Spleen (tissue), 11 donors: ENCODE results near the gene AMT. TPM values are rescaled to one million over a fixed set of nuclear protein-coding genes. Genes with fewer than 3 reads are reported as not detected.

ENCODE experiments used
- DNase-seq: peaks from one replicate; pipeline ENCODE4 v3.0.0-alpha.2; 2020
- H3K27ac ChIP-seq, 8 donors: fragments of 200-600 bp; sonication (generic) in 7 of 8; 1 replicate in 4 of 8; 2 replicates in 4 of 8; pipeline versions ENCODE4 v1.5.0 to v1.8.0; 2016 to 2021; ENCODE audit warnings: inconsistent platforms in 4 of 8, mild to moderate bottlenecking in 4 of 8, moderate library complexity in 1 of 8
- H3K27me3 ChIP-seq, 7 donors: fragments of 200-600 bp; sonication (generic) in 6 of 7; replicated peaks in 1 of 7; 1 replicate in 4 of 7; 2 replicates in 3 of 7; pipeline versions ENCODE4 v1.5.0 to v1.8.0; 2016 to 2021; ENCODE audit warnings: inconsistent platforms in 3 of 7, mild to moderate bottlenecking in 1 of 7
- H3K36me3 ChIP-seq, 6 donors: fragments of 200-600 bp; sonication (generic) in 5 of 6; 1 replicate in 4 of 6; 2 replicates in 2 of 6; pipeline versions ENCODE4 v1.5.0 to v1.8.0; 2016 to 2021; ENCODE audit warnings: inconsistent platforms in 2 of 6
- H3K4me1 ChIP-seq, 6 donors: fragments of 200-600 bp; sonication (generic) in 5 of 6; 1 replicate in 3 of 6; 2 replicates in 3 of 6; pipeline versions ENCODE4 v1.5.0 to v1.8.0; 2016 to 2021; ENCODE audit warnings: inconsistent platforms in 3 of 6
- H3K4me3 ChIP-seq, 8 donors: fragments of 200-600 bp; sonication (generic) in 7 of 8; 1 replicate in 4 of 8; 2 replicates in 4 of 8; pipeline versions ENCODE4 v1.5.0 to v1.8.0; 2016 to 2021; ENCODE audit warnings: inconsistent platforms in 4 of 8, mild to moderate bottlenecking in 4 of 8, moderate library complexity in 2 of 8
- H3K9me3 ChIP-seq, 8 donors: fragments of 200-600 bp; sonication (generic) in 7 of 8; 1 replicate in 4 of 8; 2 replicates in 4 of 8; pipeline versions ENCODE4 v1.5.0 to v1.8.0; 2016 to 2021; ENCODE audit warnings: inconsistent platforms in 4 of 8
- CTCF ChIP-seq, 11 experiments: fragments of 200-600 bp in 7 of 11; fragments of 450-650 bp in 4 of 11; sonication (generic) in 4 of 11; IDR thresholded peaks in 8 of 11; conservative IDR thresholded peaks in 3 of 11; 1 replicate in 7 of 11; 2 replicates in 4 of 11; pipeline versions ENCODE4 v1.4.0 to v1.8.0; 2016 to 2021; ENCODE audit warnings: antibody characterized with exemption in 11 of 11, inconsistent platforms in 4 of 11, mild to moderate bottlenecking in 1 of 11
- POLR2A ChIP-seq, 3 donors: fragments of 450-650 bp; IDR thresholded peaks; one replicate each; pipeline ENCODE4 v1.5.1; 2017; ENCODE audit warnings: antibody characterized with exemption in 3 of 3, mild to moderate bottlenecking in 1 of 3
- POLR2AphosphoS5 ChIP-seq, 3 donors: sonication (generic); formaldehyde crosslinking; IDR thresholded peaks; one replicate each; pipeline ENCODE4 v1.5.1; 2017; ENCODE audit warnings: antibody characterized with exemption in 3 of 3
- WGBS, 5 donors: extraction: QIAGEN DNeasy Blood & Tissue Kit in 3 of 5; methylation state at CpG; one replicate each; pipeline versions ENCODE4 v1.1.5 to v1.1.7; 2013 to 2018; 5-methylcytosine and 5-hydroxymethylcytosine counted together
- intact Hi-C: fragments of 100-400 bp; cut with DNase I; formaldehyde crosslinking; loops from one replicate; pipeline ENCODE4 v1.15.0; 2023; ENCODE audit warnings: low total_unique reads
- polyA plus RNA-seq, 3 donors: library from polyadenylated mRNA; stranded (reverse); fragments of 200-250 nt; gene quantifications; one replicate each; pipeline ENCODE4 v1.2.1, GENCODE V29; 2013
- total RNA-seq, 7 donors: library from RNA; depleted of rRNA in 3 of 7; stranded (reverse); fragments of >200 nt in 3 of 7; fragmentation: NEBNext Ultra II Directional in 4 of 7; extraction: Animal tissue kit (Norgen Biotek cat#: 25700) in 4 of 7; gene quantifications; one replicate each; pipeline versions ENCODE4 v1.1.0 to v1.2.1, GENCODE V29; 2016 to 2021
- donor health status: healthy with polysubstance abuse.
- donor health status: DM: no; HTN: no; CAD: no; lungs with moderate emphysema.
- donor health status: DM: no; HTN: no; CAD: no.
- donor health status: Bipolar disorder and iron deficiency.
- donor health status: healthy.
- donor health status: DM: no; HTN: no; CAD: no.
- donor health status: DM: yes; HTN: yes; CAD: no.

AMT gene
- total and polyA plus RNA-seq, 10 donors: 4.2 to 35.0 (median 10.6) TPM

GRCh38 chr3:49461443-49462171 lies 39.3 kb upstream of the AMT start:
- Histone ChIP-seq H3K4me3 (no peak overlapping the region), H3K27ac (peak overlapping the region in 4 of 8 donors; percentile 3 to 37 (median 9)), H3K27me3 (no peaks in the 10 kb centered on the region), H3K9me3 (no peaks in the 10 kb centered on the region), H3K4me1 (peaks cover 0 to 8% (median 0%) of the 10 kb centered on the region in 6 donors), H3K36me3 (no peaks in the 10 kb centered on the region)
- no peak for TF ChIP-seq POLR2A (IDR thresholded peaks at IDR 0.05)
- TF ChIP-seq POLR2AphosphoS5 (IDR thresholded peaks at IDR 0.05): no peak
- TF ChIP-seq CTCF (IDR thresholded peaks at IDR 0.05 in 8 of 11, conservative IDR thresholded peaks at IDR 0.05 in 3 of 11): no peak
- intact Hi-C loops: no loop called here
- 38 to 76% (median 69%) methylated on average over 1 of the region's 1 CpG for WGBS, 5 donors
- DNase-seq: no peak

GRCh38 chr3:49460956-49461355 lies 38.7 kb upstream of the AMT start:
- Histone ChIP-seq H3K9me3 (no peaks in the 10 kb centered on the region), H3K4me1 (peaks cover 0 to 7% (median 0%) of the 10 kb centered on the region in 6 donors), H3K4me3 (no peak overlapping the region), H3K36me3 (no peaks in the 10 kb centered on the region), H3K27me3 (no peaks in the 10 kb centered on the region), H3K27ac (peak overlapping the region in 2 of 8 donors; percentile 13 to 37)
- DNase-seq: no peak
- 81 to 93% (median 88%) methylated on average over 3 to 4 of the region's 4 CpGs for WGBS, 5 donors
- intact Hi-C loops: no loop called here
- TF ChIP-seq CTCF (IDR thresholded peaks at IDR 0.05 in 8 of 11, conservative IDR thresholded peaks at IDR 0.05 in 3 of 11) (no peak), POLR2AphosphoS5 (IDR thresholded peaks at IDR 0.05) (no peak), POLR2A (IDR thresholded peaks at IDR 0.05) (no peak)

- Histone ChIP-seq H3K9me3 (no peaks in the 10 kb centered on the region), H3K27ac (no peak overlapping the region), H3K4me1 (peaks cover 0 to 2% (median 0%) of the 10 kb centered on the region in 6 donors), H3K4me3 (no peak overlapping the region), H3K36me3 (no peaks in the 10 kb centered on the region), H3K27me3 (no peaks in the 10 kb centered on the region)
- intact Hi-C loops: no loop called here
- no peak for DNase-seq
- 67 to 87% (median 81%) methylated on average over 1 to 2 of the region's 2 CpGs for WGBS, 5 donors
- TF ChIP-seq CTCF (IDR thresholded peaks at IDR 0.05 in 8 of 11, conservative IDR thresholded peaks at IDR 0.05 in 3 of 11) (no peak), POLR2AphosphoS5 (IDR thresholded peaks at IDR 0.05) (no peak), POLR2A (IDR thresholded peaks at IDR 0.05) (no peak)
These were observed 38.1 kb upstream of the AMT start for GRCh38 chr3:49460188-49460890.

DNA sequence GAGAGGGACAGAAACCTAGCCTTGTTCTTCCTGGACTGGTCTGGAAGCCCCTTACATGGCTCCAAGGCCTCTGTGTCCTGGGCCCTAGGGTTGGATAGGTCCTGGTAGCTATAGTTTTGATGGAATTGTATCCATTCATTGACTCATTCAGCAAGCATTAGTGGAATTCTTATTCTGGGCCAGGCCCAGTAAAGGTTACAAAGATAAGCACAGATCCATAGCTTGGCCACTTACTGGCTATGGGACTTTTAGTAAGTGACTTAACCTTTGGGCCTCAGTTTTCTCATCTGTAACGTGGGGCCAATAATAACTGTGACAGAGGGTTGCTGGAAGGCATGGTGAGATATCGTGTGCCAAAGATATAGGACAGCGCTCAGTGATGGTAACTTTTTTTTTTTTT lies 34.2 kb upstream of the AMT start:
- 45 to 95% (median 92%) methylated on average over 3 of the region's 3 CpGs for WGBS, 5 donors
- no peak for TF ChIP-seq POLR2A (IDR thresholded peaks at IDR 0.05)
- no peak for TF ChIP-seq POLR2AphosphoS5 (IDR thresholded peaks at IDR 0.05)
- TF ChIP-seq CTCF (IDR thresholded peaks at IDR 0.05 in 8 of 11, conservative IDR thresholded peaks at IDR 0.05 in 3 of 11): no peak

More for the DNA sequence above, 34.2 kb upstream of the AMT start:
- H3K36me3 ChIP-seq: no peaks in the 10 kb centered on the region
- H3K4me1 ChIP-seq: no peaks in the 10 kb centered on the region
- H3K4me3 ChIP-seq: no peak overlapping the region
- no peaks in the 10 kb centered on the region for H3K9me3 ChIP-seq
- no peak overlapping the region for H3K27ac ChIP-seq
- intact Hi-C loops: no loop called here
- no peak for DNase-seq
- no peaks in the 10 kb centered on the region for H3K27me3 ChIP-seq
